Astrocyte (in vitro differentiated cells and primary cell): ENCODE results near the gene FAHD1.

ENCODE experiments used
- EZH2 ChIP-seq: IDR thresholded peaks from 2 replicates; pipeline ENCODE4 v1.6.1; 2012; ENCODE audit warnings: mild to moderate bottlenecking, low read length, inconsistent platforms; ENCODE audit not compliant: insufficient read depth
- TF ChIP-seq, protein P1 (sequence below): IDR thresholded peaks from 2 replicates; pipeline ENCODE4 v1.5.1; 2011; ENCODE audit warnings: low read depth, mild to moderate bottlenecking, inconsistent platforms, low read length, moderate library complexity; ENCODE audit not compliant: insufficient read depth

DNA sequence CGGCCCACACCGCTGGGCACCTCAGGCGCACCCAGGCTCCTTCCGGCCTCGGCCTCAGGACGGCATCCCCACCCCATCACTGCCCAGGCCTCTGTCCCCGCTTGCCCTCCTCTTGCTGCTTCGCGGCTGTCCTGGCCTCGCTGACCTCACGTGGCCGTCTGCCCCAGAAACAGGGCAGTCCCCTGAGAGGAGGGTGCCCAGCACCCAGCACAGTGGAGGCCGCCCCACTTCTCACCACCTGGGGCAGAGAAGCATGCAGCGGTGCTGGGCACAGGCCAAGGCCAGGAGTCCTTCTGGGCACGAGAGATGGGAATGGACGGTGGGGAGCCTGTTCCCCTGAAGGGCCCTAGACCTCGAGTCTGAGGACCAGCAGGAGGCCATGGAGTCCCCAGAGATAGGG is 9.3 kb upstream of the FAHD1 start:
- TF ChIP-seq, protein P1, sequence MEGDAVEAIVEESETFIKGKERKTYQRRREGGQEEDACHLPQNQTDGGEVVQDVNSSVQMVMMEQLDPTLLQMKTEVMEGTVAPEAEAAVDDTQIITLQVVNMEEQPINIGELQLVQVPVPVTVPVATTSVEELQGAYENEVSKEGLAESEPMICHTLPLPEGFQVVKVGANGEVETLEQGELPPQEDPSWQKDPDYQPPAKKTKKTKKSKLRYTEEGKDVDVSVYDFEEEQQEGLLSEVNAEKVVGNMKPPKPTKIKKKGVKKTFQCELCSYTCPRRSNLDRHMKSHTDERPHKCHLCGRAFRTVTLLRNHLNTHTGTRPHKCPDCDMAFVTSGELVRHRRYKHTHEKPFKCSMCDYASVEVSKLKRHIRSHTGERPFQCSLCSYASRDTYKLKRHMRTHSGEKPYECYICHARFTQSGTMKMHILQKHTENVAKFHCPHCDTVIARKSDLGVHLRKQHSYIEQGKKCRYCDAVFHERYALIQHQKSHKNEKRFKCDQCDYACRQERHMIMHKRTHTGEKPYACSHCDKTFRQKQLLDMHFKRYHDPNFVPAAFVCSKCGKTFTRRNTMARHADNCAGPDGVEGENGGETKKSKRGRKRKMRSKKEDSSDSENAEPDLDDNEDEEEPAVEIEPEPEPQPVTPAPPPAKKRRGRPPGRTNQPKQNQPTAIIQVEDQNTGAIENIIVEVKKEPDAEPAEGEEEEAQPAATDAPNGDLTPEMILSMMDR: no peak
- no peak for TF ChIP-seq EZH2
